ENCODE measurements around the gene CLDN14.

CLDN14 gene

GRCh38 chr21:36502365-36502764 lies 22.4 kb upstream of the CLDN14 start:
- TF ChIP-seq EZH2phosphoT487 (IDR thresholded peaks at IDR 0.05; ENCODE audit: low read length) (no peak), EZH2 (optimal IDR thresholded peaks at IDR 0.05; ENCODE audit: low read depth, low read length) (no peak)
- TF ChIP-seq, protein P1, sequence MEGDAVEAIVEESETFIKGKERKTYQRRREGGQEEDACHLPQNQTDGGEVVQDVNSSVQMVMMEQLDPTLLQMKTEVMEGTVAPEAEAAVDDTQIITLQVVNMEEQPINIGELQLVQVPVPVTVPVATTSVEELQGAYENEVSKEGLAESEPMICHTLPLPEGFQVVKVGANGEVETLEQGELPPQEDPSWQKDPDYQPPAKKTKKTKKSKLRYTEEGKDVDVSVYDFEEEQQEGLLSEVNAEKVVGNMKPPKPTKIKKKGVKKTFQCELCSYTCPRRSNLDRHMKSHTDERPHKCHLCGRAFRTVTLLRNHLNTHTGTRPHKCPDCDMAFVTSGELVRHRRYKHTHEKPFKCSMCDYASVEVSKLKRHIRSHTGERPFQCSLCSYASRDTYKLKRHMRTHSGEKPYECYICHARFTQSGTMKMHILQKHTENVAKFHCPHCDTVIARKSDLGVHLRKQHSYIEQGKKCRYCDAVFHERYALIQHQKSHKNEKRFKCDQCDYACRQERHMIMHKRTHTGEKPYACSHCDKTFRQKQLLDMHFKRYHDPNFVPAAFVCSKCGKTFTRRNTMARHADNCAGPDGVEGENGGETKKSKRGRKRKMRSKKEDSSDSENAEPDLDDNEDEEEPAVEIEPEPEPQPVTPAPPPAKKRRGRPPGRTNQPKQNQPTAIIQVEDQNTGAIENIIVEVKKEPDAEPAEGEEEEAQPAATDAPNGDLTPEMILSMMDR (IDR thresholded peaks at IDR 0.05; ENCODE audit: low read length): no peak
- H4K20me1 ChIP-seq (ENCODE audit: insufficient read depth, low read length): no peaks in the 10 kb centered on the region
- no peaks in the 10 kb centered on the region for H3K27me3 ChIP-seq (replicated peaks; ENCODE audit: insufficient read depth, low read length)
- H3K27ac ChIP-seq (ENCODE audit: low read length): no peak overlapping the region
- no peak overlapping the region for H3K4me3 ChIP-seq (ENCODE audit: low read length)
- H3K79me2 ChIP-seq (ENCODE audit: low read length): no peaks in the 10 kb centered on the region
- peaks cover 16% of the 10 kb centered on the region for H3K4me1 ChIP-seq (ENCODE audit: low read length)
- H3K9me2 ChIP-seq (replicated peaks; ENCODE audit: insufficient read depth, low read length): no peaks in the 10 kb centered on the region
- DNase-seq: no peak
- H2AFZ ChIP-seq (ENCODE audit: low read length): no peak overlapping the region
- H3K9me3 ChIP-seq (replicated peaks; ENCODE audit: insufficient read depth, low read length): no peaks in the 10 kb centered on the region
- H3F3A ChIP-seq (ENCODE audit: insufficient read depth, low read length): no peaks in the 10 kb centered on the region
- no peak overlapping the region for H3K4me2 ChIP-seq (ENCODE audit: low read depth, low read length)
- H3K36me3 ChIP-seq (replicated peaks; ENCODE audit: insufficient read depth, low read length): no peaks in the 10 kb centered on the region
- H3K9ac ChIP-seq (ENCODE audit: low read length): no peak overlapping the region

DNA sequence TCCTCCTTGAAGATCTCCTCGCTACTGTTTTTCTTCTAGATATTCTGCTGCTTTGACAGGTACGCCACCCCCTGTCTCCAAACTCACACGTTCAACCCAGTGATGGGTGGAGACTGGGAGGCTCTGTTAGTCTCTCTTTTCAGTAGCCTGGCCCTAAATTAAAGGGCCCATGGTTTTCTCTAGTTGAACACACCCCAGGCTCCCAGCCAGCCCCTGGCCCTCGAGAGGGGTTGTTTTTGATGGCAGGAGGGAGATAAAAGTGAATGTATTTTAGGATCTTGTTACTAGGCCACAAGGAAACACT lies 21.6 kb upstream of the CLDN14 start:
- H3F3A ChIP-seq (ENCODE audit: insufficient read depth, low read length): no peaks in the 10 kb centered on the region
- H3K4me2 ChIP-seq (ENCODE audit: low read depth, low read length): no peak overlapping the region
- H3K36me3 ChIP-seq (replicated peaks; ENCODE audit: insufficient read depth, low read length): no peaks in the 10 kb centered on the region
- no peaks in the 10 kb centered on the region for H4K20me1 ChIP-seq (ENCODE audit: insufficient read depth, low read length)
- no peak overlapping the region for H3K9ac ChIP-seq (ENCODE audit: low read length)
- TF ChIP-seq EZH2phosphoT487 (IDR thresholded peaks at IDR 0.05; ENCODE audit: low read length) (no peak), EZH2 (optimal IDR thresholded peaks at IDR 0.05; ENCODE audit: low read depth, low read length) (no peak)
- TF ChIP-seq, protein P1 (IDR thresholded peaks at IDR 0.05; ENCODE audit: low read length): no peak
- no peaks in the 10 kb centered on the region for H3K79me2 ChIP-seq (ENCODE audit: low read length)
- H3K9me3 ChIP-seq (replicated peaks; ENCODE audit: insufficient read depth, low read length): no peaks in the 10 kb centered on the region
- H2AFZ ChIP-seq (ENCODE audit: low read length): no peak overlapping the region
- DNase-seq: no peak
- no peak overlapping the region for H3K27ac ChIP-seq (ENCODE audit: low read length)
- H3K4me1 ChIP-seq (ENCODE audit: low read length): peaks cover 16% of the 10 kb centered on the region
- no peaks in the 10 kb centered on the region for H3K9me2 ChIP-seq (replicated peaks; ENCODE audit: insufficient read depth, low read length)
- no peak overlapping the region for H3K4me3 ChIP-seq (ENCODE audit: low read length)
- H3K27me3 ChIP-seq (replicated peaks; ENCODE audit: insufficient read depth, low read length): no peaks in the 10 kb centered on the region

DNA sequence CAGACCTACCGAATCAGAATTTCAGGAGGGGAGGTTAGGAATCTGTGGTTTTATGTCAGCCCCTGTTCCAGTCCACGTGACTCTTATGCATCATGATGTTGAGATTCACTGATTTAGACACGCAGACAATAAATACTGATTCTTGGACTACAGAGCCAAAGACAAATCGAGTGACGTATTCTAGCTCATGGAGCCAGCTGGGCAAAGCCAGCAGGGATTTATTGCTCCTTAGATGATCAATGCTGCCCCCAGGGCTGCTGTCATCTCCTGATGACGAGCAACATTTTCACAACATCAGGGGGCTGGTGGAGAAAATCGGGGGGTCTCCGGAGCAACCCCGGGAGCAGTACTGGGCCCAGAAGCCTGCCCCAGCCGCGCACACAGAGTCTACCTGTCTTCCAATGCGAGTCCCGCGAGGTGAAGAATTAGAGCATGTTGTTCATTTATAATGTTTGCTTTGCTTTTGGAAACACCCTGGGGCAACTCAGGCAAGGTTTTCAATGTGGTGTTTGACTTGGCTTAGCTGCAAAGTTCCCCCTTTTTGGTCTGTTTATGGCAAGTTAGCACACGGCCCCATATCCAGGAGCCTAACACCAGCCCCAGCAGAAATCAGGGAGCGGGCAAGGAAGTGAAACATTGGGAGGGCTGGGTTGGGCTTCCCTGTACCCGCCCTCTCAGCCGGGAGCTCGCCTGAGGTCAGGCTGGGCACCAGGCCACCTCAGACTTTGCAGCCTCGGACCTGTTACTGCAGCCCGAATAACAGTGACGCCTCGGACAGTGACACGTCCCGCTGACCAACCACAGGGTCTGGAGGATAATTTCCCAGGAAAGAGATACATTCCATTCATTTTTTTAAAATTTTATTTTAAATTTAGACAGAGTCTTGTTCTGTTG lies 19.9 kb upstream of the CLDN14 start:
- Histone ChIP-seq H4K20me1 (ENCODE audit: insufficient read depth, low read length) (no peaks in the 10 kb centered on the region), H3K4me1 (ENCODE audit: low read length) (peaks cover 5% of the 10 kb centered on the region), H3K79me2 (ENCODE audit: low read length) (no peaks in the 10 kb centered on the region), H3F3A (ENCODE audit: insufficient read depth, low read length) (no peaks in the 10 kb centered on the region), H3K4me3 (ENCODE audit: low read length) (no peak overlapping the region), H3K27me3 (replicated peaks; ENCODE audit: insufficient read depth, low read length) (0 out of 2 replicates have a peak, but pooled peaks cover under 1% of the 10 kb centered on the region), H3K27ac (ENCODE audit: low read length) (no peak overlapping the region), H2AFZ (ENCODE audit: low read length) (no peak overlapping the region), H3K9me2 (replicated peaks; ENCODE audit: insufficient read depth, low read length) (no peaks in the 10 kb centered on the region), H3K9me3 (replicated peaks; ENCODE audit: insufficient read depth, low read length) (no peaks in the 10 kb centered on the region), H3K4me2 (ENCODE audit: low read depth, low read length) (no peak overlapping the region), H3K9ac (ENCODE audit: low read length) (no peak overlapping the region), H3K36me3 (replicated peaks; ENCODE audit: insufficient read depth, low read length) (no peaks in the 10 kb centered on the region)
- DNase-seq: no peak
- TF ChIP-seq EZH2 (optimal IDR thresholded peaks at IDR 0.05; ENCODE audit: low read depth, low read length): no peak
- no peak for TF ChIP-seq EZH2phosphoT487 (IDR thresholded peaks at IDR 0.05; ENCODE audit: low read length)
- TF ChIP-seq, protein P1 (IDR thresholded peaks at IDR 0.05; ENCODE audit: low read length): no peak
